Activated effector memory CD4-positive, alpha-beta T cell treated with anti-CD3 and anti-CD28 coated beads, Interleukin-2, amount 50 U/mL, for 16 hours (primary cell): ENCODE measurements around the gene SLIT3.

Experiments
- DNase-seq: peaks from one replicate; pipeline ENCODE4 v3.0.0-alpha.2; 2020

The SLIT3 gene

DNA sequence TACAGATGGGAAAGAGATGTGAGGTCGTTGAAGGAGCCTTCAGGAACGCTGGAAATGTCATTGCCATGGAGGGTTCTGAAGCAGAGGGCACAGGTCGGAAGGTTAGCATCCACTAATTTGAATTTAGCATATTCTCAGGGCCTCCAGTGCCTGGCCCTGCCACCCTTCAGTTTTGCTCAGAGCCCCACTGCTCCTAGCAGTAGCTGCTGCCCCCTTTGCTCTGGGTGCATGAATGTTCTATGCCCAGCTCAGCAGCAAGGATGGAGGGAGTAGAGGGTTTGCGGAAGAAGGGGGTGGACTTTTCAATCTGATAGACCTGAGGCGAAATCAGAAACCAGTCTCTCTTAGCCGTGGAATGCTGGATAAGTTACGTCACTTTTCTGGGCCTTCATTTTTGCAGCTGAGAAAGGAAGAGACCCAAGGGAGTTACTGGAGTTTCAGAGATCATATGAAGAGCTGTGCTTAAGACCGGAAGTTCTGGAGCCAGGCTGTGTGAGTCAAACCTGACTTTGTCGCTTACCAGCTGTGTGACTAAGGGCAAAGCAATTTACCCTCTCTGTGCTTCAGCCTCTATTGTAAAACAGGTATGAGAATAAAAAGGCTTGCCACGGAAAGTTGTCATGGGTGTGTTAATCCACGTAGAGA is 588.5 kb downstream of the SLIT3 start:
- no peak for DNase-seq

DNA sequence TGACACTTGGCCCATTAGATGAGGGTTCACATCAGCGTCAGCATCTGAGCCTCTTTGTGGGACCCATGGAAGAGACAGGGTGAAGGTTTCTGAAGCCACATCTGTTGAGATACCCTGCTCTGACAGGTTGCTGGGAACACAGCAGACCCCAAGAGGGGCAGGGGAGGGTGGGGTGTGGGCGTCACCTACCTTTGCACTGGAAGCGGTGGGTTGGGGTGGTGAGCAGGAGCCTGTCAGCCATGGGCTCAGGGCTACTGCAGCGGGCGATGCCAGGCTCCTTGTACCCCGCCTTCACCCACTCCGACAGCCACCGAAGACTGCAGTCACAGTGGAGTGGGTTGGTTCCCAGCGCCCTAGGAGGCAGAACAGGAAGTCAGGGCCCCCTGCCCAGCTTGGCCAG is 590.2 kb downstream of the SLIT3 start:
- DNase-seq: no peak

- DNase-seq: no peak
These were observed 592.9 kb downstream of the SLIT3 start for GRCh38 chr5:168707716-168708695.

GRCh38 chr5:168706655-168707069 is 594.3 kb downstream of the SLIT3 start:
- DNase-seq: no peak

DNA sequence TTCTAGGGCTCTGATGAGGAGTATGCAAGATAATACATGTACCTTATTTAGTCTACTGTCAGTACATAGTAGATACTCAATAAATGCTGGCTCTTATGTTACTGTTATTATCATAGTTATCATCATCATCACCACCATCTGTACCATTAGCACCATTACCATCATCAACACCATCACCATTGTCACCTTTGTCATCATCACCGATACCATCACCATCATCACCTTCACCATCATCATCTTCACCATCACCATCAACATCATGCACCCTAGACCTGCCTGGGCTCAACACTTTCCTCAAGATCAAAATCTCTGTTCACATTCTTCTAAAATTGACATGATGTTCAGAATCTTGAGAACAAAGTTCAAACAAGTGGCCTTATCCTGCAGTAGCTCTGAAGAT is 595.6 kb downstream of the SLIT3 start:
- DNase-seq: no peak

DNA sequence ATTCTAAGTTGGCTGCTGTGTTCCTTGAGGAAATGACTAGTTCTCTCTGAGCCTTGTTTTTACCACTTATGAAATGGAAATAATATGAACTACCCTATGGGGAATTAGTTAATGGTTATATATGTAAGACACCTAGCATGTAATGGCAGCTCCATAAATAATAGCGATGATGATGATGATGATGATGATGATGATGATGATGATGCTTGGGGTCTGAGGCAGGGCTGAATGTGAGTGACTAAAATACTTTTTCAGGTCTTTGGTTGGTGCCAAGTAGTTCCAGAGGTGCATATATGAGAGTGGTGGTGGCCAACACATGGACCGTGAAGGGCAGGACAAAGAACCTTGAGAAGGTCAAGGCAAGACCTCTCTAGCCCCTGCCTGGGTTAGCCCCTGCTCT is 598.4 kb downstream of the SLIT3 start:
- DNase-seq: no peak

DNA sequence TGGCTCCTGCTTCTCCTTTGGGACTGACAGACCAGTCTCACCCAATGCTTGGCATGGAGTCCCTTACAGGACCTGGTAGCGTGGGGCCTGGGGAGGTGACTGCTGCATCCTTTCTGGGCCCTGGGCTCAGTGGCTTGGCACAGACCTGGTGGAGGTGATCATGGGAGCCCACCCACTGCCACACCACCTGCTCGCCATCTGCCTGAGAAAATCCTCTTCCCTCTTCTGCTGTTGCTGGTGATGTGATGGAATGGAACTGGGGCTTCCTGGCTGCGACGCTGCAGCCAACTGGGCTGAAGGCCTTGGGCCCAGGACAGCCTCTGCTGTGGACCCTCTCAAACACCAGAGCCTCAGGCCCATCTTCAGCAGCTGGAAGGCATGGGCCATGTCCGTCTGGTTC is 599.3 kb downstream of the SLIT3 start:
- no peak for DNase-seq

DNA sequence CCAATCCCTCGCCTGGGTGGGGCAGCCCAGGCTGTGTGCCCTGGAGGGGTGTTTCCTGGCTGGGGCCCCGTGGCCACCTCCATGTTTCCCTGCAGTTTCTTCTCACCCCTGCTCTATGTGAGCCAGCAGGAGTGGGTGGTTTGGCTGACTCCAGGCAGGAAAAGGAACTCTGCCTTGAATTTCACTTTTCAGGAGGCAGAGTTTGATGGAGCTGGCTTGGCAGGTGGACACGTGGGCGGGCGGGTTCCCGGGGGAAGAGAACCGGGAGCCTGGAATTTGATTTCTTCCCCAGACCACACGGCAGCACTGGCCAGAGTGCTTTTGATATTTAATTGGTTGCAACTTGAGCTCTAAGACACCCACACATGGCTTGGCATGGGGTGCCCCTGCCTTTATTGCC is 601.9 kb downstream of the SLIT3 start:
- DNase-seq: no peak

- no peak for DNase-seq
These were observed 603.8 kb downstream of the SLIT3 start for GRCh38 chr5:168697034-168697720.

GRCh38 chr5:168696611-168697010 is 604.3 kb downstream of the SLIT3 start:
- DNase-seq: no peak

DNA sequence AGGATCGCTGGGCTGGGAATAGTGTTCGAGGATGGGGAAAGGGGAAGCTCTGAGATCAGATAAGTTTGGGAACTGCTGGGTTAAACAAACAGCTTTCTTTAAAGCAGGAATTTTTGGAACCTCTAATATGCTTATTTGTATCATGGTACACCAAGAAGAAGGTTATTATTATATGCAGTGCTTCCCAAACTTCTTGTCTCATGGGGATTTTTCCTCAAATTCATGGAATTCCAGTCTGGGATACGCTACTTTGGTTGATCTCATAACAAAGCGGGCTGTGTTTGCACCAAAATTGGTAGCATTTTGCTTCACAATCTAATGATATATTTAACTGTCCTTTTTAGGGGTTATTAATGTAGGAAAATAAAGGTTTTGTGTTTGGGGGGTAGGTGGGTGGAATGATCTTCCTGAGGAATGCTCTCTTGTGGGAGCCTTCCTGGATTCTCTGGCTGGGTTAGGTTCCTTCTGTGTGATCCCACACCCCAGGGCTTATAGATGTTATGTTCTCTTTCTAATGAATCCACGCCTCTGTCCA is 605.6 kb downstream of the SLIT3 start:
- no peak for DNase-seq

- no peak for DNase-seq
These were observed 606.6 kb downstream of the SLIT3 start for GRCh38 chr5:168694289-168694688.

GRCh38 chr5:168693883-168694282 is 607.1 kb downstream of the SLIT3 start:
- DNase-seq: no peak

GRCh38 chr5:168693297-168693696 is 607.6 kb downstream of the SLIT3 start:
- DNase-seq: no peak

GRCh38 chr5:168691891-168692290 is 609.0 kb downstream of the SLIT3 start:
- DNase-seq: no peak

GRCh38 chr5:168689260-168689659 is 611.7 kb downstream of the SLIT3 start:
- no peak for DNase-seq

GRCh38 chr5:168686837-168687236 is 614.1 kb downstream of the SLIT3 start:
- no peak for DNase-seq

DNA sequence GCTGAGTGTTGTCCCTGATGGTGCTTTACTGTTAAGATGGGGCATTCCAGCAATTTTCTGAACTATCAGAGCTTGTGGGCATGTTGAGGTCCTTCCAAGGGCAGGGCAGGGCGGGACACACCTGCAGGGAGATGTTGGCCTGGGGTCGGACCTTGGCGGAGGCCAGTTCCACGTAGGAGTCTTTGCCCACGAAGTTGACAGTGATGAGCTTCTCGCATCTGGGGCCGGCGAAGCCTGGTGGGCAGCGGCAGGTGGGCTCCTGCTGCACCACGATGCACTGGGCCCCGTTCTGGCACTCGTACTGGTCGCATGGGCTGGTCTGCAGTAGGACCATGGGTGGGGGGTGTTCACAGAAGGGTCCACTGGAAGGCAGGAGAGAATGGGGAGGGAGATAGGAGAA is 615.4 kb downstream of the SLIT3 start:
- DNase-seq: no peak

DNA sequence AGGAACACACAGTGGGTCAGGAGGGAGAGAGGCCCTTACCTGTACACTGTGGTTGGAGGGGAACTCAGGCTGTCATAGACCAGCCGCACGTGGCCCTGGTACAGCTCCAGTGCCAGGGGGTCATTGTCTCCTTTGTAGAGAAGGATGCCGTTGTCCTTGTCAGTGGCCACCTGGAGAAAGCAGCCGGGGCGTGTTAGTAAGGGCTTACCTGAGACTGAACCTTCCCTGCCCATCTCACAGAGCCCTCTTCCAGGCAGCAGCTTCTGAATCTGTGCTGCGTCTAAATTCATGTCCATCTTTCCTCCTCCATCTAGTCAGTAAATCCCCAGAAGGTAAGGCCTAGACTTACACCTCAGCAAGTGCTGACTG is 617.0 kb downstream of the SLIT3 start:
- DNase-seq: no peak

GRCh38 chr5:168683247-168683926 is 617.6 kb downstream of the SLIT3 start:
- DNase-seq: no peak

DNA sequence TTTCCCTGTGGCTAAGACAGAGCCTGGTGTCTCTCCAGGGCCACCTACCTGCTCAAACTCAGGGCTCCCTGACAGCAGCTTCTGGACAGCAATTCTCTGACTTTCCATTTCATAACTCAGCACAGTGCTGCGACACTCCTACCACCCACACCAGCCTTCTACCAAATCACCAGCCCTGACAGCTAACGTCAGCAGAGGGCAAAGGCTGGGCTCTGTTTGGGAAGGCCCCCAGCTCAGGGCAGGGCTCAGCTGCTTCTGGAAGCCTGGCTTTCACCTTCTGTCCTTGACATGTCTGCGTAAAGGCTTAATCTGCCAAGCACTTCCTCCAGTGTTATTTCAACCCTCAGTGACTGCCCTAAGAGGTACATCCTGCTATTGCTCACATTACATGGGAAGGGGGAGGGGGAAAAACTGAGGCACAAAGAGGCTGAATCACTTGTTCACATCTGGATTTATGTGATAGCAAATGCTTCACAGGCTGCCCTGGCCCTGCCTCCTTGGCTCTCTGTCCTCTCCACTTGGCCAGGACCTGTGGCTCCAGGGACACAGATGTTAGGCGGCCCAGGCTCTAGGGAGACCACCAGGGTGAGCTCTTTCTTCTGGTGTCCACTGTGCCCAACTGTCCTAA is 619.3 kb downstream of the SLIT3 start:
- no peak for DNase-seq

GRCh38 chr5:168680395-168680794 is 620.5 kb downstream of the SLIT3 start:
- no peak for DNase-seq
